ENCODE measurements around the gene NOS1AP. TPM values are rescaled to one million over a fixed set of nuclear protein-coding genes. Genes with fewer than 3 reads are reported as not detected.

NOS1AP gene
- total RNA-seq, 2 donors from 2014 or later, result 1.8 to 2.8 TPM

GRCh38 chr1:162360237-162360873 lies 290.9 kb downstream of the NOS1AP start:
- intact Hi-C loops (cut with DNase I), result no loop called here
- DNase-seq, result no peak
- ATAC-seq, result no peak

- ATAC-seq, result no peak
- intact Hi-C loops (cut with DNase I), result no loop called here
- no peak for DNase-seq
These were observed 291.4 kb downstream of the NOS1AP start for GRCh38 chr1:162360874-162361260.

- ATAC-seq (no peak), DNase-seq (no peak)
- intact Hi-C loops (cut with DNase I), result no loop called here
These were observed 291.9 kb downstream of the NOS1AP start for GRCh38 chr1:162361349-162361748.

GRCh38 chr1:162363823-162364222 lies 294.3 kb downstream of the NOS1AP start:
- no peak for DNase-seq
- no peak for ATAC-seq
- intact Hi-C loops (cut with DNase I), result no loop called here

GRCh38 chr1:162364498-162364897 lies 295.0 kb downstream of the NOS1AP start:
- ATAC-seq (no peak), DNase-seq (no peak)
- intact Hi-C loops (cut with DNase I), result no loop called here

GRCh38 chr1:162365284-162366020 lies 296.0 kb downstream of the NOS1AP start:
- DNase-seq (no peak), ATAC-seq (no peak)

GRCh38 chr1:162366149-162366548 lies 296.7 kb downstream of the NOS1AP start:
- DNase-seq (no peak), ATAC-seq (no peak)
- intact Hi-C loops (cut with DNase I), result no loop called here

More at GRCh38 chr1:162365284-162366020, 296.0 kb downstream of the NOS1AP start:
- intact Hi-C loops (cut with DNase I), result no loop called here

- intact Hi-C loops (cut with DNase I), result no loop called here
- no peak for DNase-seq
- peak in 1 of 2 donors; percentile 41 for ATAC-seq
These were observed 297.2 kb downstream of the NOS1AP start for GRCh38 chr1:162366671-162367070.

- ATAC-seq (peak; percentile 38 to 61), DNase-seq (no peak)
These were observed 297.6 kb downstream of the NOS1AP start for GRCh38 chr1:162367073-162367472.

GRCh38 chr1:162367772-162368171 lies 298.3 kb downstream of the NOS1AP start:
- no peak for ATAC-seq
- intact Hi-C loops (cut with DNase I), result no loop called here
- DNase-seq, result no peak

More at GRCh38 chr1:162367073-162367472, 297.6 kb downstream of the NOS1AP start:
- intact Hi-C loops (cut with DNase I), result no loop called here

GRCh38 chr1:162368451-162368850 lies 299.0 kb downstream of the NOS1AP start:
- DNase-seq (no peak), ATAC-seq (no peak)
- intact Hi-C loops (cut with DNase I), result no loop called here

- DNase-seq (no peak), ATAC-seq (no peak)
- intact Hi-C loops (cut with DNase I), result no loop called here
These were observed 300.1 kb downstream of the NOS1AP start for GRCh38 chr1:162369571-162369970.

- ATAC-seq, result no peak
- intact Hi-C loops (cut with DNase I), result no loop called here
- DNase-seq, result no peak
These were observed 300.7 kb downstream of the NOS1AP start for GRCh38 chr1:162370161-162370560.

GRCh38 chr1:162370721-162371120 lies 301.2 kb downstream of the NOS1AP start:
- ATAC-seq (no peak), DNase-seq (no peak)
- intact Hi-C loops (cut with DNase I), result no loop called here

GRCh38 chr1:162371611-162372010 lies 302.1 kb downstream of the NOS1AP start:
- DNase-seq (no peak), ATAC-seq (no peak)
- intact Hi-C loops (cut with DNase I), result no loop called here

- intact Hi-C loops (cut with DNase I), result no loop called here
- DNase-seq (no peak), ATAC-seq (no peak)
These were observed 302.9 kb downstream of the NOS1AP start for GRCh38 chr1:162372159-162373071.

- ATAC-seq, result no peak
- no peak for DNase-seq
- intact Hi-C loops (cut with DNase I), result no loop called here
These were observed 303.6 kb downstream of the NOS1AP start for GRCh38 chr1:162373072-162373427.

GRCh38 chr1:162373541-162374260 lies 304.2 kb downstream of the NOS1AP start:
- no peak for DNase-seq
- intact Hi-C loops (cut with DNase I), result no loop called here
- no peak for ATAC-seq

- ATAC-seq, result no peak
- no peak for DNase-seq
- intact Hi-C loops (cut with DNase I), result no loop called here
These were observed 304.9 kb downstream of the NOS1AP start for GRCh38 chr1:162374406-162374805.
